ENCODE results near the gene ADGRL3.
"Not testable (repeated sequence)": the region's sequence is repeated elsewhere in the genome, so short reads cannot be mapped to it uniquely, and the experiment has no call there.

Gene ADGRL3

DNA sequence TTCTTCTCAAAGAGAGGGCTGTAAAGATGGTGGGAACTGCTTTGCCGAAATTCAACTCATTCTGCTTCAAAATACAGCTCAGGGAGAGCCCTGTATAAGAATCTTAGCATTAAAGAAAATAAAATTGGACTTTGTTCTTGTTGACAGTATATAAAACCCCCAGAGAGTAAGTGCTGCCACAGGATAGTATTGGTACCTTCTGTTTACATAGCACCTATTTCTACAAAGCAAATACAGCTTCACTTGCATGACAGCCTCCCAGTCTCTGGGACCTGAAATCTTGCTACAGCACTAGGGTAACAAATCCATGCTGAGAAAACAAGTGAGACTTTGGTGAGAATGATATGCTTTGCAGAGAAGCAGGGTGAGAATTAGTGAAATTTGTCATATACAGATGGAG lies 428.6 kb downstream of the ADGRL3 start:
- H3K27ac ChIP-seq: no peak overlapping the region
- TF ChIP-seq, protein P1, sequence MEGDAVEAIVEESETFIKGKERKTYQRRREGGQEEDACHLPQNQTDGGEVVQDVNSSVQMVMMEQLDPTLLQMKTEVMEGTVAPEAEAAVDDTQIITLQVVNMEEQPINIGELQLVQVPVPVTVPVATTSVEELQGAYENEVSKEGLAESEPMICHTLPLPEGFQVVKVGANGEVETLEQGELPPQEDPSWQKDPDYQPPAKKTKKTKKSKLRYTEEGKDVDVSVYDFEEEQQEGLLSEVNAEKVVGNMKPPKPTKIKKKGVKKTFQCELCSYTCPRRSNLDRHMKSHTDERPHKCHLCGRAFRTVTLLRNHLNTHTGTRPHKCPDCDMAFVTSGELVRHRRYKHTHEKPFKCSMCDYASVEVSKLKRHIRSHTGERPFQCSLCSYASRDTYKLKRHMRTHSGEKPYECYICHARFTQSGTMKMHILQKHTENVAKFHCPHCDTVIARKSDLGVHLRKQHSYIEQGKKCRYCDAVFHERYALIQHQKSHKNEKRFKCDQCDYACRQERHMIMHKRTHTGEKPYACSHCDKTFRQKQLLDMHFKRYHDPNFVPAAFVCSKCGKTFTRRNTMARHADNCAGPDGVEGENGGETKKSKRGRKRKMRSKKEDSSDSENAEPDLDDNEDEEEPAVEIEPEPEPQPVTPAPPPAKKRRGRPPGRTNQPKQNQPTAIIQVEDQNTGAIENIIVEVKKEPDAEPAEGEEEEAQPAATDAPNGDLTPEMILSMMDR (conservative IDR thresholded peaks at IDR 0.05): no peak
- no peak for TF ChIP-seq ZFX (IDR thresholded peaks at IDR 0.05)

DNA sequence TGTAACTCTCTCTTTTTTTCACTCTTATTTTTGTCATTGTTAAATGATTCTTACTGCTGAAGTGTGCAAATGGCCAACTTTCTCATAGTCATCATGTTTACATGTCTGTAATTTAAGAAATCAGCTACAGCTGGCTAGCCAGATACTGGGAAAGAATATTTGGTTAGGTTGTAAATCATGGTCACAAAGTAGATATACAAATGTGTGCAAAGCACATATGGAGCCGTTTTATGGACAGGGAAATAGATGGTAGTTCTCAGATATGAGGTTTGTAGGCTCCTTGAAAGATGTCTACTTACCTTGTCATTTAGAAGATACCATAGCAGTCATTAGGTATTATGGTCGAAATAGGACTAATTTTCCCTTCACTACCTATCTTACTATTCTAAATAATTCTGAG lies 430.4 kb downstream of the ADGRL3 start:
- no peak overlapping the region for H3K27ac ChIP-seq
- no peak for TF ChIP-seq ZFX (IDR thresholded peaks at IDR 0.05)
- TF ChIP-seq, protein P1 (conservative IDR thresholded peaks at IDR 0.05): no peak

DNA sequence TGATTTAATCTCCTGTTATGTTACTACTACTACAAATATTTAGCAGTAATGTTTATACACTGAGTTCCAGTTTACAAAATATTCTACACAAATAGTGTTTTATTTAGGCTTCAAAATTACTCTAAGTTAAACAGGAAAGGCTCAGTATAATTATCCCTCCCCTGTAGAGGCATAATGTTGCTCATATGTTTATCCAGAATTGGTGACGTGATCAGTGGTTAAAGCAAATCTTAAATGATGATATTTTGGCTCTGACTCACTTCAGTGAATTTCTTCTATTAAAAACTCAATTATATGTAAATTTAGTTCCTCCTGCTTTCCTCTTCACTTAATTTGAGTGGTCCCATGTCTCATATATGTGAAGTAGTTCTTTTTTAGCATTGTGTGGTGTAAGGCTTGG lies 438.5 kb downstream of the ADGRL3 start:
- no peak overlapping the region for H3K27ac ChIP-seq
- TF ChIP-seq, protein P1 (conservative IDR thresholded peaks at IDR 0.05): no peak
- no peak for TF ChIP-seq ZFX (IDR thresholded peaks at IDR 0.05)

DNA sequence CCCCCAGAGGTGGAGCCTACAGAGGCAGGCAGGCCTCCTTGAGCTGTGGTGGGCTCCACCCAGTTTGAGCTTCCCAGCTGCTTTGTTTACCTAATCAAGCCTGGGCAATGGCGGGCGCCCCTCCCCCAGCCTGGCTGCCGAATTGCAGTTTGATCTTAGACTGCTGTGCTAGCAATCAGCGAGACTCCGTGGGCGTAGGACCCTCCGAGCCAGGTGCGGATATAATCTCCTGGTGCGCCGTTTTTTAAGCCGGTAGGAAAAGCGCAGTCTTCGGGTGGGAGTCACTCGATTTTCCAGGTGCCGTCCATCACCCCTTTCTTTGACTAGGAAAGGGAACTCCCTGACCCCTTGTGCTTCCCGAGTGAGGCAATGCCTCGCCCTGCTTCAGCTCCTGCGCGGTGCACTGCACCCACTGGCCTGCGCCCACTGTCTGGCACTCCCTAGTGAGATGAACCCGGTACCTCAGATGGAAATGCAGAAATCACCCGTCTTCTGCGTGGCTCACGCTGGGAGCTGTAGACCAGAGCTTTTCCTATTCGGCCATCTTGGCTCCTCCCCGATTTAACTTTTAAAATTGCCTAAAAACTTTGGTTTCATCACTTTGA lies 446.7 kb downstream of the ADGRL3 start:
- H3K27ac ChIP-seq: not testable (repeated sequence)

DNA sequence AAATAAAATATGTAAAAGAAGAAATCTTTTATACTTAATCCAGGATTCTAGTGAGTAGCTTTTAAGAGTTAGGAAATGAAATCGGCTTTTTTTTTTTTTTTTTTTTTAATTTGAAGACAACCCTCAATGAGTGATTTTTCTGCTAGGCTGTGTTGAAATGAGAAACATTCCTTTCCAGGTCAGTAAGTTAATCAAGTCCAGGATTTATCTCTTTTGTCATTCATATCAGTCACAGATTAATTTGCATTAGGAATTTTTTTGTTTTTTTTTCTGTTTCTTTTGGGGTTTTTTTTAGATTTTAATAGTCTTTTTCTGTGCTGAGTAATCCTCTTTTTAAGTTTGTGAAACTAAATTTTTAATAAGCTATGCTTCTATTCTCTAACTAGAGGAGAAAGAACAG lies 448.1 kb downstream of the ADGRL3 start:
- no peak overlapping the region for H3K27ac ChIP-seq
- TF ChIP-seq, protein P1 (conservative IDR thresholded peaks at IDR 0.05): no peak

DNA sequence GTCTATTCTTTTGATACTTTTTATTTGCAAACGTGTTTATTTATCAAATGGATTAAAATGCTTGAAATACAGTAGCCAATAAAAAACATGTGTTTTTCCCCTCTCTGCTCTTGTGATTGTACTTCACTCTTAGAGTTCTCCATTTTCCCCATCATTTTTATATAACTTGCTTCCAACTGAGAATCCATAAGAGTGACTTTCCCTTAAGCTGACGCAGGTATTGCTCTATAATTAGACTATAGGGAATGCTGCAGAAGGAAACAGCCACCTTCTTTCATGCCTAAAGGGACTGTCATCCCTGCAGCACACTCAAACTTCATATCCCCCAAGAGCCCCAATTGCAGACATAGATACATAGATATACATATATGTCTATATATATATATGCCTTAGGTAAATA lies 456.9 kb downstream of the ADGRL3 start:
- H3K27ac ChIP-seq: no peak overlapping the region
- TF ChIP-seq, protein P1 (conservative IDR thresholded peaks at IDR 0.05): no peak
- TF ChIP-seq ZFX (IDR thresholded peaks at IDR 0.05): no peak

DNA sequence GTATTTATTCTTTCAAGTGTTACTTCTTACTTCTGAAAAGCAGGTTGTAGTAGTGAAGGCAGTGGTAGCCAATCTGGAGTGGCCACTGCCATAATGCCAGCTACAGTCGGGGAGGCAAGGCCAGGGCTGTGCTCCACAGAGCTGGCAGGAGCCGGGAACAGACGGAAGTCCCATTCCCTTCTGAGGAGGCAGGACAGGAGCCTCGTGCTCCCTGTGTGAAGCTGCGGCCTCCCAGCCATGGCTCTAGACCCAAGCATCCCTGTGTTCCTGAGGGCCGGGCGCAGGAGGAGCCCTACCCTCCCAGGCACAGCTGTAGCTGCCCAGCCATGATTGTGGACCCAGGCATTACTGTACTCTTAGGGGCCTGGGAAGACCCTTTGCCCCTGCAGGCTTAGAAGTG lies 461.8 kb downstream of the ADGRL3 start:
- no peak overlapping the region for H3K27ac ChIP-seq
- no peak for TF ChIP-seq ZFX (IDR thresholded peaks at IDR 0.05)
- TF ChIP-seq, protein P1 (conservative IDR thresholded peaks at IDR 0.05): no peak

DNA sequence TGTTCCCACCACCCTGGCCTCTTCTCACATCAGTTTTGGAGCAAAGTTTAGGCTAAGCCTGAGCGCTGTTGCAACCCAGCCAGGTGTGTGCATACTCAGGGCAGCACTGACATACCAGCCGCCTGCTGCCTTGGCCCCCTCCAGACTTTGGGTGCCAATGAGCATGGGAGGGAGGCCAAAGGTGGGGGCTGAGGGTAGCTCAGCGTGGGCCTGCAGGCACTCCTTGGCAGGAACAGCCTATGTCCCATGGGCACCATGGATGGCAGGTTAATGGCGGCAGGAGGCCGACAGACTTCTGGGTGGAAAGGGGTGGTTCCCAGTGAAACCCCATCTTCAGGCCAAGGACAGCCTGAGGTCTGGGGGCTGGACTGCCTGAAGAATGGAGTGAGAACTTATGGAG lies 462.2 kb downstream of the ADGRL3 start:
- H3K27ac ChIP-seq: no peak overlapping the region
- TF ChIP-seq ZFX (IDR thresholded peaks at IDR 0.05): no peak
- TF ChIP-seq, protein P1 (conservative IDR thresholded peaks at IDR 0.05): no peak
